Neural cell (in vitro differentiated cells): ENCODE data around the gene NIPBL.
"Not testable (repeated sequence)": the region's sequence is repeated elsewhere in the genome, so short reads cannot be mapped to it uniquely, and the experiment has no call there.

Source experiments
- REST ChIP-seq: IDR thresholded peaks from 2 replicates; pipeline ENCODE4 v1.6.1; 2012; ENCODE audit warnings: borderline replicate concordance
- TAF1 ChIP-seq: IDR thresholded peaks from 2 replicates; pipeline ENCODE4 v1.6.1; 2012; ENCODE audit warnings: low read depth

GRCh38 chr5:37099267-37099666, 222.7 kb downstream of the NIPBL start:
- not testable (repeated sequence) for TF ChIP-seq REST, TAF1
